Fibroblast of the aortic adventitia (primary cell): ENCODE results near the gene ARHGAP42. TPM values are rescaled to one million over a fixed set of nuclear protein-coding genes. Genes with fewer than 3 reads are reported as not detected.
"Not testable (repeated sequence)": the region's sequence is repeated elsewhere in the genome, so short reads cannot be mapped to it uniquely, and the experiment has no call there.

Experiments
- DNase-seq: peaks from one replicate; pipeline ENCODE4 v3.0.0-alpha.2; 2010; ENCODE audit warnings: low read depth
- H3K4me3 ChIP-seq: 2 replicates; pipeline ENCODE4 v1.5.1; 2011; ENCODE audit warnings: low read depth, mild to moderate bottlenecking, control low read depth, low read length, moderate library complexity
- CTCF ChIP-seq: IDR thresholded peaks from 2 replicates; pipeline ENCODE4 v1.5.1; 2011; ENCODE audit warnings: mild to moderate bottlenecking, low read length, control low read depth, inconsistent platforms; ENCODE audit not compliant: insufficient read depth
- total RNA-seq: library from RNA; depleted of rRNA; stranded (reverse); fragments of >200 nt; gene quantifications from 2 replicates; pipeline ENCODE4 v1.2.3, GENCODE V29; 2012; ENCODE audit warnings: low replicate concordance

ARHGAP42 gene
- total RNA-seq, 1 donor = 12.6 TPM

- no peak overlapping the region for H3K4me3 ChIP-seq
- DNase-seq = no peak
- TF ChIP-seq CTCF = no peak
Observed at GRCh38 chr11:100892886-100893285, 205.8 kb downstream of the ARHGAP42 start.

- DNase-seq = no peak
- no peak overlapping the region for H3K4me3 ChIP-seq
- TF ChIP-seq CTCF = no peak
Observed at GRCh38 chr11:100895449-100895848, 208.4 kb downstream of the ARHGAP42 start.

GRCh38 chr11:100895976-100896375, 208.9 kb downstream of the ARHGAP42 start:
- not testable (repeated sequence) for DNase-seq, H3K4me3 ChIP-seq

- not testable (repeated sequence) for DNase-seq, H3K4me3 ChIP-seq
Observed at GRCh38 chr11:100901471-100901870, 214.4 kb downstream of the ARHGAP42 start.

- TF ChIP-seq CTCF = no peak
- no peak overlapping the region for H3K4me3 ChIP-seq
- no peak for DNase-seq
Observed at GRCh38 chr11:100902454-100903141, 215.5 kb downstream of the ARHGAP42 start.

GRCh38 chr11:100903284-100903683, 216.2 kb downstream of the ARHGAP42 start:
- peak; percentile 16 for DNase-seq
- TF ChIP-seq CTCF = no peak
- no peak overlapping the region for H3K4me3 ChIP-seq

GRCh38 chr11:100905684-100906083, 218.6 kb downstream of the ARHGAP42 start:
- no peak for TF ChIP-seq CTCF
- DNase-seq = no peak

GRCh38 chr11:100908746-100909145, 221.7 kb downstream of the ARHGAP42 start:
- DNase-seq = no peak

More at GRCh38 chr11:100905684-100906083, 218.6 kb downstream of the ARHGAP42 start:
- no peak overlapping the region for H3K4me3 ChIP-seq

More at GRCh38 chr11:100908746-100909145, 221.7 kb downstream of the ARHGAP42 start:
- no peak for TF ChIP-seq CTCF
- no peak overlapping the region for H3K4me3 ChIP-seq
